ENCODE measurements around the gene FAM169A. TPM values are rescaled to one million over a fixed set of nuclear protein-coding genes. Genes with fewer than 3 reads are reported as not detected.
"Not testable (repeated sequence)": the region's sequence is repeated elsewhere in the genome, so short reads cannot be mapped to it uniquely, and the experiment has no call there.

FAM169A gene
- total RNA-seq, 4 donors from 2014 or later = 0.15 to 3.1 (median 0.83) TPM

DNA sequence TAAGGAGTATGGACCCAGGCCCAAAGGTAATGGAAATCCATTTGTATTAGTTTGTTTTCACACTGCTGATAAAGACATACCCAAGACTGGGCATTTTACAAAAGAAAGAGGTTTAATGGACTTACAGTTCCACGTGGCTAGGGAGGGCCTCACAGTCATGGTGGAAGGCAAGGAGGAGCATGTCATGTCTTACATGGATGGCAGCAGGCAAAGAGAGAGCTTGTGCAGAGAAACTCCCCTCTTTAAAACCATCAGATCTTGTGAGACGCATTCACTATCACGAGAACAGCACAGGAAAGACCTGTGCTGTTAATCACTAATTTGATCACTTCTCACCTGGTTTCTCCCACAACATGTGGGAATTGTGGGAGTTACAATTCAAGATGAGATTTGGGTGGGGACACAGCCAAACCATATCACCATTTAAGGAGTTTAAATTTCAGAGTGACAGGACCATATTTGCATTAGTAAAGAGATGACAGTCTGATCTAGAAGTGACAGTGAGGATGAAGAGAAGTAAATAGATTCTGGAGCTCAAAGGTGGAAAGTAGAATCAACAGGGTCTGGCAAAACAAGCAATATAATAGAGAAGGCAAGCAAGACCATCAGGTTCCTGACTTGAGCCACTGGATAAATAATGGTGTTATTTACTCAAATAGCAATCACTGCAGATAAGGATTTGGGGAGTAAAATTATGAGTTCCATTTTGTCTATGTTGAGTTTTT is 7.5 kb upstream of the FAM169A start:
- Histone ChIP-seq H3K4me3 (no peak overlapping the region), H3K27me3 (peaks cover 3% of the 10 kb centered on the region), H3K27ac (no peak overlapping the region), H3K36me3 (no peaks in the 10 kb centered on the region), H3K4me1 (no peaks in the 10 kb centered on the region), H3K9me3 (no peaks in the 10 kb centered on the region)
- no peak for TF ChIP-seq POLR2AphosphoS5 (IDR thresholded peaks at IDR 0.05)
- no peak for TF ChIP-seq EP300 (IDR thresholded peaks at IDR 0.05)
- no peak for TF ChIP-seq POLR2A (IDR thresholded peaks at IDR 0.05)
- TF ChIP-seq, protein P1, sequence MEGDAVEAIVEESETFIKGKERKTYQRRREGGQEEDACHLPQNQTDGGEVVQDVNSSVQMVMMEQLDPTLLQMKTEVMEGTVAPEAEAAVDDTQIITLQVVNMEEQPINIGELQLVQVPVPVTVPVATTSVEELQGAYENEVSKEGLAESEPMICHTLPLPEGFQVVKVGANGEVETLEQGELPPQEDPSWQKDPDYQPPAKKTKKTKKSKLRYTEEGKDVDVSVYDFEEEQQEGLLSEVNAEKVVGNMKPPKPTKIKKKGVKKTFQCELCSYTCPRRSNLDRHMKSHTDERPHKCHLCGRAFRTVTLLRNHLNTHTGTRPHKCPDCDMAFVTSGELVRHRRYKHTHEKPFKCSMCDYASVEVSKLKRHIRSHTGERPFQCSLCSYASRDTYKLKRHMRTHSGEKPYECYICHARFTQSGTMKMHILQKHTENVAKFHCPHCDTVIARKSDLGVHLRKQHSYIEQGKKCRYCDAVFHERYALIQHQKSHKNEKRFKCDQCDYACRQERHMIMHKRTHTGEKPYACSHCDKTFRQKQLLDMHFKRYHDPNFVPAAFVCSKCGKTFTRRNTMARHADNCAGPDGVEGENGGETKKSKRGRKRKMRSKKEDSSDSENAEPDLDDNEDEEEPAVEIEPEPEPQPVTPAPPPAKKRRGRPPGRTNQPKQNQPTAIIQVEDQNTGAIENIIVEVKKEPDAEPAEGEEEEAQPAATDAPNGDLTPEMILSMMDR (IDR thresholded peaks at IDR 0.05) = no peak
- 92% methylated on average over 3 of the region's 3 CpGs for WGBS
- no peak for DNase-seq (ENCODE audit: low spot score in 2 of 2)

DNA sequence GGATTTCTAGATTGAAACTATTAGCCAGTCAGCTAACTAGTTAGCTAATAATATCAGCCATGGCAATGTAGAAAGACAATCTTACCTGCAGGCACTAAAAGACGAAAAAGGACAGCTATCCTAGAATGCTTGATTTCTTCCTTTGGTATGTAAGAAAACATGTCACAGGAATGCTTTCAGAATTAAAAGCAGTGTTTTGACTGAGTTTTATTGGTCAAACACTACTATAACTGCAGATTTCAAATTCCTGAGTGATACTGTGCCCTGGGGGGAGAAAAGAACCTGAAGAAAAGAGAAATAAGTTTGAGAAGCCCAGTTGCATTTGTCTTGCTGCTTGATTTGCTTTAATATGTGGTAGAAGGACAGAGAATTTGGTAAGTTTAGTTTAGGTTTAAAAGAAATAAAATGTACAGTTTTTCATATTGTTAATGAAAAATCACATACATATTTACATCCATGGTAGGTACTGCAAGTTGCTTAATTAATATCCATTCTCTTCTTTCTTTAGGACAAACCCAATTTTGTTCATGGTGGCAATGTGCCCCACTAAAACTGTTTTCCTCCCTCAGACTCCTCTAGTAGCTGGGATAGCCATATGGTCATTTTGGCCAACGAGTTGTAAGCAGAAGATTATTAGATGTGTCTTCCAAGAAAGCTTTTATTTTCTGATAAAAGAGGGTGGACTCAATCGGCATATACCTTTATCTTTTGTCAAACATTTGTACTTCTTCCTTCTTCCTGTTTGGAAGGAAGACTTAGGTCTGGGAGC is 4.3 kb upstream of the FAM169A start:
- DNase-seq (ENCODE audit: low spot score in 2 of 2) = no peak
- Histone ChIP-seq H3K27me3 (peaks cover 18% of the 10 kb centered on the region), H3K9me3 (no peaks in the 10 kb centered on the region), H3K4me1 (peaks cover 8% of the 10 kb centered on the region), H3K27ac (no peak overlapping the region), H3K36me3 (no peaks in the 10 kb centered on the region), H3K4me3 (no peak overlapping the region)
- WGBS = 89% methylated on average over 3 of the region's 3 CpGs
- no peak for TF ChIP-seq POLR2AphosphoS5 (IDR thresholded peaks at IDR 0.05)
- no peak for TF ChIP-seq POLR2A (IDR thresholded peaks at IDR 0.05)
- TF ChIP-seq, protein P1 (IDR thresholded peaks at IDR 0.05) = no peak
- no peak for TF ChIP-seq EP300 (IDR thresholded peaks at IDR 0.05)

DNA sequence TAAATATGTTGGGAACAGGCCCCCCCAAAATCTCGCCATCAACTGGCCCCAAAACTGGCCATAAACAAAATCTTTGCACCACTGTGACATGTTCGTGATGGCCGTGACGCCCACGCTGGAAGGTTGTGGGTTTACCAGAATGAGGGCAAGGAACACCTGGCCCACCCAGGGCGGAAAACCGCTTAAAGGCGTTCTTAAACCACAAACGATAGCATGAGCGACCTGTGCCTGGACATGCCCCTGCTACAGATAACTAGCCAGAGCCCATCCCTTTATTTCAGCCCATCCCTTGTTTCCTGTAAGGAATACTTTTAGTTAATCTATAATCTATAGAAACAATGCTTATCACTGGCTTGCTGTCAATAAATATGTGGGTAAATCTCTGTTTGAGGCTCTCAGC is 3.2 kb upstream of the FAM169A start:
- Histone ChIP-seq H3K4me1 (peaks cover 15% of the 10 kb centered on the region), H3K27me3 (peaks cover 25% of the 10 kb centered on the region)
- H3K36me3 ChIP-seq; H3K9me3 ChIP-seq; H3K27ac ChIP-seq; H3K4me3 ChIP-seq; DNase-seq (ENCODE audit: low spot score in 2 of 2): not testable (repeated sequence)
- 73% methylated on average over 10 of the region's 10 CpGs for WGBS

DNA sequence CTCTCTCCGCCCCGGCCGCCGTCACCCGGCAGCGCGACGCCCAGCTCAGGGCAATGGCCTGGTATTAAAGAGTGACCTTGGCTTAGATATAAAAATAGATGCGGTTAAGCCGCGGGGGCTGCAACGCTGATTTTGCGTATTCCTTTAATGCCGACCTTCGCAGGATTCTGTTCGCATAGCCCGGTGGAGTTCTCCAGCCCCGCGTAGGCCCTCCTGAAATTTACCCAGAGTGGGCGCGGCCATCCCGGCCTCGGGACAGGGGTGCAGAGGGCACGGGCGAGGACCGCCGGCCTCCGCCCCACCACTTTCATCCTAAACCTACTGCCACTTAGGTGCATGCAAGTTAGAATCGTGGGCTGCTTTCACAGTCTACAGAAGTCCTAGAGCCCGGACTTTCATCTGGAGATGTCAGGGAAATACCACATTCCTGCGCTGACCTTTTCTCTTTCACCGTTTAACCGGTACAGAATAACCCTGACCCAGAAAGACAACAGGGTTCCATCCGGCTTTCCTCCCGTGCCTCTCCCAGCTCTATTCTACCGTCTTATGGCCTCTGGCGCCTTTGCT is 492 bp upstream of the FAM169A start:
- no peak for TF ChIP-seq POLR2AphosphoS5 (IDR thresholded peaks at IDR 0.05)
- TF ChIP-seq, protein P1 (IDR thresholded peaks at IDR 0.05) = no peak
- 42% methylated on average over 26 of the region's 37 CpGs for WGBS
- H3K27me3 ChIP-seq = peaks cover 25% of the 10 kb centered on the region
- peaks cover 15% of the 10 kb centered on the region for H3K4me1 ChIP-seq
- no peaks in the 10 kb centered on the region for H3K36me3 ChIP-seq
- no peak for DNase-seq (ENCODE audit: low spot score in 2 of 2)
- peak overlapping the region; percentile 66 for H3K4me3 ChIP-seq
- H3K27ac ChIP-seq = no peak overlapping the region
- no peaks in the 10 kb centered on the region for H3K9me3 ChIP-seq

DNA sequence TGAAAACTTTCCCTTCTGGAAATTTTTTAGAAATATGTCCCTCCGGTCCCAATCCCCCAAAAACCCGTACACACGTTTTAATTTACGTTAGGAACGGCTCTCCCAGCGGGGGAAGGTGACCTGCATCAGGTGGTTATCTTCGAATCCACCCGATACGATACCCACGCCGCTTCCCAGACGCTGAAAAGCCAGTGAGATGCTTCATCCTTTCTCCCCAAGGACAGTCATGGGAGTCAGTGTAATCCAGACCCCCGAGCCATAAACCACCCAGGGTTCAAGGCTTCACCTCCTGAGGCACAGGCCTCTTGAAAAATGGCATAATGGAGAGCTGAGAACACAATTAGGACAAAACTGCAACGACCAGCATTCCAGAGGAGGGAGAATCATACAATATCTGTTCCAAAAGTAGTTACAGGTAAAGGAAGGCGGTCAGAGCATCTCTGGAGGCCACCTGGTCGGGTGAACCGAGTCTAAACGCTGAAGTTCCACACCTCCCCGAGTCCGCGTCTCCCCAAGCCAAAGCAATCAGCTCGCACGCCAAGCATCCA is 857 bp downstream of the FAM169A start:
- H3K27ac ChIP-seq = no peak overlapping the region
- H3K4me1 ChIP-seq = peaks cover 15% of the 10 kb centered on the region
- DNase-seq (ENCODE audit: low spot score in 2 of 2) = no peak
- no peaks in the 10 kb centered on the region for H3K36me3 ChIP-seq
- 20% methylated on average over 23 of the region's 23 CpGs for WGBS
- no peaks in the 10 kb centered on the region for H3K9me3 ChIP-seq
- peaks cover 25% of the 10 kb centered on the region for H3K27me3 ChIP-seq
- H3K4me3 ChIP-seq = peak overlapping the region; percentile 66
- no peak for TF ChIP-seq POLR2A (IDR thresholded peaks at IDR 0.05)
- TF ChIP-seq, protein P1 (IDR thresholded peaks at IDR 0.05) = no peak
- no peak for TF ChIP-seq POLR2AphosphoS5 (IDR thresholded peaks at IDR 0.05)
- no peak for TF ChIP-seq EP300 (IDR thresholded peaks at IDR 0.05)

All from suprapubic skin (tissue), 4 donors.